NCI-H748 (cell line): ENCODE results near the gene P2RX5.

Experiments used
- DNase-seq: peaks from one replicate; lab custom pipeline; 2025; ENCODE audit not compliant: unreplicated experiment; lab: John Stamatoyannopoulos, UW

P2RX5 gene

DNA sequence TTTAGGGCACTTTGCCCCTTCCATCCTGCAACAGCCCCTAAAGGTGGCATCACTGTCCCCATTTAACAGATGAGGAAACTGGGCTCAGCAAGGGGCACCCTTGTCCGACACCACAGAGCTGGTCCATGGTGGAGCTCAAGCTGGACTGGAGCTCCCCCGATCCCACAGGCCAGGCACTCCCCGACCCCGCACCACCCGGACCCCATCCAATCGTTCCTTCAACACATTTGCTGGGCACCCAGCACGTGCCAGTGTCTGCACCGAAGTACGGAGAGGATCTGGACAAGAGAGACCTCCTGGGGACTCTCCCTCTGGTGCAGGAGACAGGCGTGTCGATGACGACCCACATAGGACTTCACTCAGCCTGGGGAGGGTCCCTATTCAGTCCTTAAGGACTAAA, 13.9 kb downstream of the P2RX5 start:
- DNase-seq: no peak

DNA sequence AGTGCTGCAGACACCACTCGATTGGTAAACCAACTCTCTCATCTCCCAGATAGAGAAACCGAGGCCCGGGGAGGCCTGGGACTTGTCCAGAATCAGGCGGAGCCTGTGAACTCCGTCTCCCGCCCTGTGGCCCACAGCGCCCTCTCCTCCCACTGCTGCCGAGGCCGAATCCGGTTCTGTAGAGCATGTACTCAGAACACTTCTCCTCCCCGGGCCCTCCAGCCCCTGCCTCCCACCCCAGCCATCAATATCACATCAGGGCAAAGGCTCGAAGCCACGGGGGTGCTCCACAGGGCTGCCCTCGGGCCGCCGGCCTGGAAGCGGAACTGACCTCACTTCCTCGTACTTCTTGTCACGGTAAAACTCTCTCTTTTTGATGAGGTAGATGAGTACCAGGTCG, 14.4 kb downstream of the P2RX5 start:
- DNase-seq: no peak

DNA sequence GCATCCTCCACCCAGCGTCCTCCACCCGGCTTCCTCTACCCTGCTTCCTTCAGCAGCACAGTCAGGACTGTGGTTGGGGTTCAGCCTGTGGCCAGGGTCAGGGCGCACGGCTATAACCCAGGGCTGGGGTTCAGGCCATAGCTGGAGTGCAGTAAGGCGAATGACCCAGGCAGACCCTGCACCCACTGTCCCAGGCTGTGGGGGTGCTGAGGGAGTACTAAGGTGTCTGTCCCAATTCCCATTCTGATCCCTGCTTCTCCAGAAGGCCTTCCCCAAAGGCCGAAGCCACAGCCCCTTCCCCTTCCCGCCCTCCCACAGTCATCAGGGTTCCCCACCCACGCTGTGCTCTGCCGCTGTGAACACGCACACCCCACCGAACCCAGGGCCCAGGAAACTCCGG, 14.9 kb downstream of the P2RX5 start:
- no peak for DNase-seq

DNA sequence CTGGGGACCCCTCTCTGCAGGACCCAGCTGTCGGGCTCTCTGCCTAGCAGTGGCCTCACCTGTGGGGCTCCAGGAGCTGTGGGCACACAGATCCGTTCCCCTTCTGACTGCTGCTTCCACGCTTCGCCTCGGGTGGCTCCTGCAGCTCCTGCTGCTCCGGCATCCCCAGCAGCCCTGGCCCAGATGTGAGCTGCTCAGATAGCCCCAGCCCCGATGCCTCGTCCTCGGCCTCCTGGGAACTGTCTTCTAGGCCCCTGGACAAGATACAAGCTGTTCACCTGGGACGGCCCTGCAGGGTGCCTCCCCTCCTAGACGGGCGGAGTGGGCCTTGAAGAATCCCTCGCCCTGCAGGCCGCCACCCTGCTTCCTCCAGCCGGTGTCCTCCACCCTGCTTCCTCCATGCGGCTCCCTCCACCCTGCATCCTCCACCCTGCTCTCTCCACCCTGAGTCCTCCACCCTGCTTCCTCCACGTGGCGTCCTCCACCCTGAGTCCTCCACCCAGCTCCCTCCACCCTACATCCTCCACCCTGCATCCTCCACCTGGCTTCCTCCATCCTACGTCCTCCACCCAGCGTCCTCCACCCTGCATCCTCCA, 16.3 kb downstream of the P2RX5 start:
- DNase-seq: no peak

GRCh38 chr17:3678821-3679530, 17.0 kb downstream of the P2RX5 start:
- no peak for DNase-seq

DNA sequence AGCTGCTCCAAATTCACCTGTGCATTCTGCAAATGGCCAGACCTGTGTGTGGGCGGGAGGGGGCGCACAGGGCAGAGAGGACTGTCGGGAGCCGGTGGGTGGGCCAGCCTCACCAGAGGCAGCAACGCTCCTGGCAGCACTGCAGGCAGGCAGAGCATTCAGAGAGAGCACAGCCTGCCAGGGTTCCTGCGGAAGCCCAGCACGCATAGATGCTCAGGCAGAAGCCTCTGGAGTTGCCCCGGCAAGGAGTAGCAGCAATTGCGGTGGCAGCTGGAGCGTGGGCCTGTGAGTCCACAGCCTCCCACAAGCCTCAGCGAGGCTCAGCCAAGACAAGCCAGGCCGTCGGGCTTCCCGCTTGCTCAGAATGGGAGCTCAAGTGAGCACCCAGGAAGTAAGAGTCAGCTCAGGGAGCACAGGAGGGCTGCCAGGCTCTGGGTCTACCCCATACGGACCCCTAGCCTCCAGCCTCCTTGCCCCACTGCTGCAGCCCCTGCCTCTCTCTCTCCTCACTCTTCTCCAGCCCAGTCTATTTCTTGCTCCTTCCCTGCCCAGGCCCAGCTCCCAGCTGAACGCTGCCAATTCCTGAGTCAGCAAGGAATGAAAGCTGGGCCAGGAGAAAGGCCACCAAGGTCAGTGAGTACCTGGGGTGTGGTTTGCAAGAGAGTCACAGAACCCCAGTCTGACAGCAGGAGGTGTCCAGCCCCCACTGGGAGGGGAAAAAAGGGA, 17.7 kb downstream of the P2RX5 start:
- DNase-seq: no peak

DNA sequence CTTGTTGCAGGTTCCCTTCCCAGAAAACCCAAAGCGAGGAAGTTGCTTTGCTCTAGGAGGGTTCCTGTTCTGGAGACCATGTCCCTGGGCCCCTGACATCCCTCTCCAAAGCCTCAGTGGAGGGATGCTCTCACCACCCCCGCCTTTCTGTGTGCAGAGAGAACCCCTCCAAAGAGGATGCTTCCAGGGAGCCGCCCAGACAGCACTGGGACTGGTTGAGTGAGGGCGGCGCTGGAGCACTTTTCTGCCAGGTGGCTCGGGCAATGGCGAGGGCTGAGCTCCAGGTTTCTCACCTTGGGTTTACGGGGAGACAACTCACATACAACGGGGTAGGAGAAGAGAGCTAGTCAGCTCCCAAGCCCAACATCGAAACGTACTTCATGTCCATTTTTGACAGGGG, 20.1 kb downstream of the P2RX5 start:
- no peak for DNase-seq

- no peak for DNase-seq
Observed at GRCh38 chr17:3672571-3672970, 23.4 kb downstream of the P2RX5 start.

DNA sequence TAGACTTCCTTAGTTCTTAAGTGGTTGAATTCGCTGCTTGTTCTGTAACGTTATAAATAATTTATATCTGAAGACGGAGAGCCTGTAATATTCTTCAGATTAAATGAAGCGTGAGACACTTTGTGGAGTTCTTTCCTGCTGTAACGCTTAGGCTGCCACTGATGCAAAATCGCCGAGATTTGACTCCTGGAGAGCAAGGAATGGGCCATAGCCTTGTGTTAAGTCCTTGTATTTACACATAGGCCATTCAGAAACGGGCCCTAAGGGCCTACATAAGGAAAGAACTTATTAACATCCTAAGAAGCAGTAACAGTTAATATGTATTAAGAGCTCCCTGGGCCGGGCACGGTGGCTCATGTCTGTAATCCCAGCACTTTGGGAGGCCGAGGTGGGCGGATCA, 26.4 kb downstream of the P2RX5 start:
- no peak for DNase-seq

DNA sequence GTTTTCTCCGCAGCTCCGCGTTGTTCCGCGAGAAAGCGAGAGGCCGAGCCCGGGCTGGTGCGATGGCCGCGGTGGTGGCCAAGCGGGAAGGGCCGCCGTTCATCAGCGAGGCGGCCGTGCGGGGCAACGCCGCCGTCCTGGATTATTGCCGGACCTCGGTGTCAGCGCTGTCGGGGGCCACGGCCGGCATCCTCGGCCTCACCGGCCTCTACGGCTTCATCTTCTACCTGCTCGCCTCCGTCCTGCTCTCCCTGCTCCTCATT, 26.9 kb downstream of the P2RX5 start:
- no peak for DNase-seq

- DNase-seq: peak; percentile 99
Observed at GRCh38 chr17:3668279-3669084, 27.5 kb downstream of the P2RX5 start, which contains the start of the genes EMC6 and TAX1BP3. TSS of gene EMC6 (plus strand) at chr17:3668812. CDS start at chr17:3669147, 335 bp downstream. TSS of gene TAX1BP3 (minus strand) at chr17:3668578. CDS start at chr17:3668526, 52 bp downstream.

DNA sequence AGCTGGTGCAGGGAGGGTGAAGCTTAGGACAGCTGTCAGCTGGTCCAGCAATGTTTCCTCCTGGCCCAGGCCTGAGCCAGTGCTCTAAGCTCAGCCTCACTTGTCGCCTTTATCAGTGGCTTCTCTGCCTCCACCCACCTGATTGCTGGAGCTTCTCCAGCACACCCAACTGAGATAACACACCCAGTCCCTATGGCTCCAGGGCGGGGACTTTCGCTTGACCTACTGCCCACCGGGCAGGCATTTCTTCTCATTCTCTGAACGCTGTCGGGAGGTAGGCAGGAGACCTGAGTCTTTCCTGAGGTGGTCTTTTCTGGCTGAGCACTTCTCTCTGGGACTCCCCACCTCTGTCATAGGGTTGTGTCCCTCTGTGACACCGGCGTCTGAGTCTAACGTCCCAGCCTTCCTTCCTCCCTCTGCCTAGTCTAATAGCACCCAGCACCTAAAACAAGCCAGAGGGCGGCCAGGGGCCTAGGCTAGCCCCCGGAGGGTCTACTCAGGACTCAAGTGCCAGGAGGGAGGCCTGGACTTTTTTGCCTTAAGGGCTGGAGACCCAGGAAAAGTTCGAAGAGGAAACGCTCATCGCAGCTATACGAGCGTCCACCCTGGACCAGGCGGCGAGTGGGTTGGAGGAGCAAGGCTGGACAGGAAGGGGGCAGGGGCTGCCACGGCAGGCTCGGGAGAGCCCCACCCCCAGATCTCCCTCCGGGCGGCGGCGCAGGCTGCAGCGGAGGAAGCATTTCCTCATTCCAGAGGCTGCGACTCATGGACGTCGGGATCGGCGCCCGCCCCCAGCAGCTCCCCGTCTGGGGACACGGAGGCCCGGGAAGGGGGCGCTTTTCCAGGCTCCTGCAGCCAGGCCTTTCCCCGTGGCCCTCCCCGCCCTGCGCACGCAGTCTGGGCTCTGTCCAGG, 28.3 kb downstream of the P2RX5 start:
- DNase-seq: peak; percentile 82

DNA sequence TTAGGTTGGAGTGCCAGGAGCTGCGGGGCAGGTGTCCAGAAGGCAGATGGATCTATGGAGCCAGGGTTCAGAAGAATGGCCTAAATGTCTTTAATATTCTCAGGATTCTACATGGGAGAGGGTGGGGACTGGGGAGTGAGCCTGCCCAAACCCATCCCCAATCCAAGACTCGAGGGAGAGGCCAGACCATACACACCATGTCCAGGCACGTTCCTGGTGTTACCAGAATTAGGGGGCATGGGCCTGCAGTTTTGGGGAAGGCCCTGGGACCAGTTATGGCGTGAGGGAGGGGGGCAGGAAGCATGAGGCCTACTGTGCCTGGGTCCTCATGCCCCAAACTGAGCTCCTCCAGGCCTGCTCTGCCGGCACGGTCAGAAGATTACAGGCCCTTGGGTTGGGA, 29.4 kb downstream of the P2RX5 start:
- DNase-seq: no peak

DNA sequence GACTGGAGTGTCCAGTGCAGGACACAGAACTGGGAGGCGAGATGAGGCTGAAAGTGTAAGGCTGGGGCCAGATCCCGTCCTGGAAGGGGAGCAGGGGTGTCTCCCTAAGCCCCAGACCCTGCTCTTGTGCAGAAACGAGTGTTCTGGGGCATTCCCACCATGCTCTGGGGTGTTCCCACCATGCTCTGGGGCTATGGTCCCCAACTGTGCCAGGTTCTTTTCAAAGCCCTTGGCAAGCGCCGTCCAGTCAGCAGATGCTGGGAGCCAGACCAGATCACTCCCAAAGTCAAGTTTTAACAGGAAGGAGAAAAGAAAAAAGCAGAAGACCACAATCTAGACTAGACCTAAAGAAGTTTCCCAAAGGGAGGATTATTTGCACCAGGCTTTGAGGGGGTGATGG, 30.1 kb downstream of the P2RX5 start:
- no peak for DNase-seq

GRCh38 chr17:3663102-3664011, 32.6 kb downstream of the P2RX5 start:
- no peak for DNase-seq

DNA sequence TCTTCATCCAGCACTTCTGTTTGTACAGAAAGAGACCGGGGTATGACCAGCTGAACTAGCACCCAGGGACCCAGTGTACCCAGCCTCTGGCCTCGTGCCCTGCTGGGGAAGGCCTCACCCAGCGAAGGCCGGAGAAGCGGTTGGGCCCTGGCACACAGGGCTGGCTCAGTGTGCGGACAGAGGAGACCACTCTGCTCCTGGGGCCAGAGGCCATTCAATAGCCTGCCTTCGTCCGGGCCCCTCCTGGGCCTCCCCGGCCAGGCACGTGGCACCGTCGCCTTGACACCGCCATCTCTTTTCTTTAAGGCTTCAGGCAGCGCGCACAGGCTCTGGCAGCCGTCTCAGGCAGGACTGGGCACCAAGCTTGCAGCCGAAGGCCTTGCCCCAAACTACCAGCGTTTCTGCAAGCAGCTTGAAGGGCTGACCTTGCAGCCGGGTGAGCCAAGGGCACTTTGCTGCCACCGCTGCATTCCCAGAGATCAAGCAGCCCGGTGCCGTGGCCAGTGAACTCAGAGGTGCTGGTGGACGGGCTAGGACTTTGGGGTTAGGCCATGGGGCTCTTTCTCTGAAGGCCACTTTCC, 35.6 kb downstream of the P2RX5 start:
- DNase-seq: no peak

DNA sequence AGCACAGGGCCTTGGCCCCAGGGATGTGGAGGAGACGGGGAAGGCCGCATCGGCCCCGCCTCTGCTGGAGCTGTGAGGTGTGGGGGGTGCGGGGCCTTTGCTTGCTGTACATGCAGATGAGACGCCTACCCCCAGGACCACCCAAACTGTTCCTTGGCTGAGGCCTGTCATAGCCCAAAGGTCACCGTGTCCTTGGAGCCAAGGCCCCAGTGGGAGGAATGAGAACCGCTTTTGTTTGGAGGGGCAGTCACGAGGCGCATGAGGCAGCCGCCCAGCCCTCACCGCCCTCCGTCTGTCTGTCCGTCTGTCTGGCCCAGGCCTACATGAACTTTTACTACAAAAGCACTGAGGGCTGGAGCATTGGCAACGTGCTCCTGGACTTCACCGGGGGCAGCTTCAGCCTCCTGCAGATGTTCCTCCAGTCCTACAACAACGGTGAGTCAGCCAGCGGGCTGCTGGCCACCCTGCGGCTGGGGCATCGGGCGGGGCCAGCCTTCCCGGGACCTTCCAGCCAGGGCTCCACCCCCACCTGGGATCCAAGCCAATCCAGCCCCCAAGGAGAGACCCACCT, 36.3 kb downstream of the P2RX5 start:
- no peak for DNase-seq

GRCh38 chr17:3658784-3659449, 37.0 kb downstream of the P2RX5 start:
- no peak for DNase-seq
